Sigmoid colon (tissue), 7 donors: ENCODE data around the gene DZANK1. TPM values are rescaled to one million over a fixed set of nuclear protein-coding genes. Genes with fewer than 3 reads are reported as not detected.

Source experiments
- DNase-seq: peaks from one replicate; pipeline ENCODE4 v3.0.0-alpha.2; 2019
- H3K27ac ChIP-seq, 4 donors: fragments of 200-600 bp; sonication (generic); one replicate each; pipeline ENCODE4 v1.5.1; 2016 to 2019; ENCODE audit warnings: mild to moderate bottlenecking in 1 of 4
- H3K27me3 ChIP-seq, 3 donors: fragments of 200-600 bp; sonication (generic); one replicate each; pipeline ENCODE4 v1.5.1; 2019; ENCODE audit warnings: mild to moderate bottlenecking in 1 of 3
- H3K36me3 ChIP-seq, 4 donors: fragments of 200-600 bp; sonication (generic); one replicate each; pipeline ENCODE4 v1.5.1; 2016 to 2019
- H3K4me1 ChIP-seq, 4 donors: fragments of 200-600 bp; sonication (generic); one replicate each; pipeline ENCODE4 v1.5.1; 2017 to 2019
- H3K4me3 ChIP-seq, 4 donors: fragments of 200-600 bp; sonication (generic); one replicate each; pipeline ENCODE4 v1.5.1; 2017 to 2019; ENCODE audit warnings: mild to moderate bottlenecking in 2 of 4, moderate library complexity in 1 of 4
- H3K9me3 ChIP-seq, 4 donors: fragments of 200-600 bp in 3 of 4; sonication (generic) in 3 of 4; one replicate each; pipeline versions ENCODE4 v1.5.1 to v1.6.1; 2013 to 2019
- EP300 ChIP-seq, 4 donors: sonication (generic); formaldehyde crosslinking; IDR thresholded peaks; one replicate each; pipeline ENCODE4 v1.6.1; 2017; ENCODE audit warnings: antibody characterized with exemption in 4 of 4
- POLR2A ChIP-seq, 2 donors: fragments of 450-650 bp; IDR thresholded peaks; one replicate each; pipeline ENCODE4 v1.6.1; 2016; ENCODE audit warnings: antibody characterized with exemption in 2 of 2, mild to moderate bottlenecking in 2 of 2, moderate library complexity in 2 of 2
- POLR2AphosphoS5 ChIP-seq, 4 donors: sonication (generic); formaldehyde crosslinking; IDR thresholded peaks; one replicate each; pipeline ENCODE4 v1.6.1; 2017; ENCODE audit warnings: antibody characterized with exemption in 4 of 4
- WGBS, 2 donors: extraction: QIAGEN DNeasy Blood & Tissue Kit; methylation state at CpG; one replicate each; pipeline ENCODE4 v1.1.7; 2013; 5-methylcytosine and 5-hydroxymethylcytosine counted together
- intact Hi-C: fragments of 100-400 bp; cut with DNase I; formaldehyde crosslinking; loops from one replicate; pipeline ENCODE4 v1.15.1; 2023
- polyA plus RNA-seq, 3 donors: library from polyadenylated mRNA; stranded (reverse); fragments of 200-250 nt; gene quantifications; one replicate each; pipeline ENCODE4 v1.2.3, GENCODE V29; 2013
- total RNA-seq, 4 donors: library from RNA; depleted of rRNA; stranded (reverse); fragments of >200 nt; gene quantifications; one replicate each; pipeline ENCODE4 v1.1.0, GENCODE V29; 2016
- TF ChIP-seq, protein P1 (sequence below), 4 experiments: fragments of 450-650 bp in 3 of 4; fragments of 200-600 bp in 1 of 4; IDR thresholded peaks; one replicate each; pipeline ENCODE4 v1.5.1; 2016 to 2019; ENCODE audit warnings: antibody characterized with exemption in 4 of 4, mild to moderate bottlenecking in 3 of 4, moderate library complexity in 2 of 4
- donor health status: healthy with polysubstance abuse.
- donor health status: Bipolar disorder and iron deficiency.
- donor health status: healthy.

DZANK1 gene
- total and polyA plus RNA-seq, 7 donors: 0.69 to 4.2 (median 1.9) TPM

DNA sequence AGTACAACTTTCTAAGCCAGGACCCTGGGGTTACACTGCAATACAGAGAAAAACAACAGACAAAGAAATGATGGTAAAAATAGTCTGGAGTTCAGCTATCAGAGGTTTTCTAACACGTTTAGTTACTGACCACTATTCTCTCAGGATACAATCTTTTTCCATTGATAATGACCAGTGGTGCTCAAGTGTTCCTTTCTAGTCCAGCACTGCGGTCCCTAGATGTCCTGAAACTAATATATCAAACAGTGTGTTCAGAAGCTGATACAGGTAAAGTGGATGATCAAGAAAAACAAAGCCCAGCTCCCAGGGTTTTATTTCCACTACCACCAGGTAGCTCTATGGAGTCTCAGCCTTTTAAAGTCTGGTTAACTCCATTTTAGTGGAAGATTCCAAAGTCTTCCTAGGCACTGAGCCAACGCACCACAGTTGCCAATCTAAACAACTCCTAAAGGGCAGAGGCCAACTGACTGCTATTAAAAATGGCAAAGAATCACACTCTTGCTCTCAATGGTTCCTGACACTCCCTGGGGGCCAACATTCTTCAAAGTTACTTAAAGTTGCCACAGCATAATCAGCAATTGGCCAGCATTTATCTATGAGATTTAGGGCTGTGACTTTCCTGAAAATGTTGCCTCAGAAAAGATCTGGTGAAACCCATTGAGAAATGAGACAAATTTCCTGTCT, 38.2 kb downstream of the DZANK1 start:
- Histone ChIP-seq H3K36me3 (peaks cover 0 to 8% (median 0%) of the 10 kb centered on the region in 4 donors), H3K9me3 (no peaks in the 10 kb centered on the region), H3K4me1 (peaks cover 0 to 8% (median 0%) of the 10 kb centered on the region in 4 donors), H3K27ac (no peak overlapping the region), H3K27me3 (no peaks in the 10 kb centered on the region), H3K4me3 (no peak overlapping the region)
- DNase-seq: no peak
- intact Hi-C loops: no loop called here
- 22 to 70% methylated on average over 3 of the region's 3 CpGs for WGBS, 2 donors
- TF ChIP-seq POLR2AphosphoS5 (IDR thresholded peaks at IDR 0.05) (no peak), EP300 (IDR thresholded peaks at IDR 0.05) (no peak), POLR2A (IDR thresholded peaks at IDR 0.05) (no peak)
- TF ChIP-seq, protein P1, sequence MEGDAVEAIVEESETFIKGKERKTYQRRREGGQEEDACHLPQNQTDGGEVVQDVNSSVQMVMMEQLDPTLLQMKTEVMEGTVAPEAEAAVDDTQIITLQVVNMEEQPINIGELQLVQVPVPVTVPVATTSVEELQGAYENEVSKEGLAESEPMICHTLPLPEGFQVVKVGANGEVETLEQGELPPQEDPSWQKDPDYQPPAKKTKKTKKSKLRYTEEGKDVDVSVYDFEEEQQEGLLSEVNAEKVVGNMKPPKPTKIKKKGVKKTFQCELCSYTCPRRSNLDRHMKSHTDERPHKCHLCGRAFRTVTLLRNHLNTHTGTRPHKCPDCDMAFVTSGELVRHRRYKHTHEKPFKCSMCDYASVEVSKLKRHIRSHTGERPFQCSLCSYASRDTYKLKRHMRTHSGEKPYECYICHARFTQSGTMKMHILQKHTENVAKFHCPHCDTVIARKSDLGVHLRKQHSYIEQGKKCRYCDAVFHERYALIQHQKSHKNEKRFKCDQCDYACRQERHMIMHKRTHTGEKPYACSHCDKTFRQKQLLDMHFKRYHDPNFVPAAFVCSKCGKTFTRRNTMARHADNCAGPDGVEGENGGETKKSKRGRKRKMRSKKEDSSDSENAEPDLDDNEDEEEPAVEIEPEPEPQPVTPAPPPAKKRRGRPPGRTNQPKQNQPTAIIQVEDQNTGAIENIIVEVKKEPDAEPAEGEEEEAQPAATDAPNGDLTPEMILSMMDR (IDR thresholded peaks at IDR 0.05): no peak

DNA sequence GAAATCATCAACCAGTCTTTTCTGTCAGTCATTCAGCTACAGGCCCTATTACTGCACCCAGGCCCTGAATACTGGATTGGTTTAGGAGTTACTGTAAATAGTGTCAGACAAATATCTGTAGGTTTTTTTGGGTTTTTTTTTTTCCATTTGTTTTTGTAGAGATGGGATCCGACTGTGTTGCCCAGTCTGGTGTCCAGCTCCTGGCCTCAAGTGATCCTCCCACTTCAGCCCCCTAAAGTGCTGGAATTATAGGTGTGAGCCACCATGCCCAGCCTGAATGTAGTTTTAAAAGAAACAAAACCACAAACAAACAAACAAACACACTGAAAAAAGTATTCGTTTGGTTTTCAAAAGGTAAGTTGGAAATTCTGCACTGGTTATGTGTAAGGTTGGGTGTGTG, 39.6 kb downstream of the DZANK1 start:
- TF ChIP-seq POLR2A (IDR thresholded peaks at IDR 0.05): no peak
- TF ChIP-seq, protein P1 (IDR thresholded peaks at IDR 0.05): no peak
- TF ChIP-seq POLR2AphosphoS5 (IDR thresholded peaks at IDR 0.05): no peak
- no peak for TF ChIP-seq EP300 (IDR thresholded peaks at IDR 0.05)
- peaks cover 0 to 5% (median 0%) of the 10 kb centered on the region in 4 donors for H3K36me3 ChIP-seq
- no peak overlapping the region for H3K4me3 ChIP-seq
- no peak overlapping the region for H3K27ac ChIP-seq
- intact Hi-C loops: no loop called here
- DNase-seq: no peak
- 90 to 94% methylated on average over 2 of the region's 2 CpGs for WGBS, 2 donors
- H3K9me3 ChIP-seq: no peaks in the 10 kb centered on the region
- H3K4me1 ChIP-seq: peaks cover 0 to 8% (median 0%) of the 10 kb centered on the region in 4 donors
- H3K27me3 ChIP-seq: no peaks in the 10 kb centered on the region

DNA sequence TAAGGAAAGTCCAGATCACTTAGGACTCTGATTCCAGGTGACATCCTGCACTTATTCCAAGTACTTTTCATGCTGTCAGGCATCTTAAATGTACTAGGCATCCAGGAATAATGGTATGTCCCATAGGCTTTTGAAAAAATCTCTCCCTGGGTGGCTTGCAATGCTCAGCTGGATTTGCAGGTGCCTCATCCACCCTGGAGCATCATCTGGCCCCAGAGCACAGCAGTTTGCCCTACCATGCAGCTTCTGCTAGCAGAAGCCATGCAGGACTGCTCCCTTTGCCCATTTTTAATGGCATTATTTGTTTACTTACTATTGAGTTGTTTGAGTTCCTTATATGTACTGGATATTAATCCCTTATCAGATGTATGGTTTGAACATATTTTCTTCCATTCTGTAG, 45.2 kb downstream of the DZANK1 start:
- Histone ChIP-seq H3K27ac (no peak overlapping the region), H3K9me3 (no peaks in the 10 kb centered on the region), H3K4me3 (no peak overlapping the region), H3K4me1 (no peaks in the 10 kb centered on the region), H3K27me3 (no peaks in the 10 kb centered on the region), H3K36me3 (peaks cover 0 to 4% (median 0%) of the 10 kb centered on the region in 4 donors)
- no peak for DNase-seq
- TF ChIP-seq POLR2AphosphoS5 (IDR thresholded peaks at IDR 0.05) (no peak), POLR2A (IDR thresholded peaks at IDR 0.05) (no peak), EP300 (IDR thresholded peaks at IDR 0.05) (no peak)
- TF ChIP-seq, protein P1 (IDR thresholded peaks at IDR 0.05): no peak
- intact Hi-C loops: no loop called here

DNA sequence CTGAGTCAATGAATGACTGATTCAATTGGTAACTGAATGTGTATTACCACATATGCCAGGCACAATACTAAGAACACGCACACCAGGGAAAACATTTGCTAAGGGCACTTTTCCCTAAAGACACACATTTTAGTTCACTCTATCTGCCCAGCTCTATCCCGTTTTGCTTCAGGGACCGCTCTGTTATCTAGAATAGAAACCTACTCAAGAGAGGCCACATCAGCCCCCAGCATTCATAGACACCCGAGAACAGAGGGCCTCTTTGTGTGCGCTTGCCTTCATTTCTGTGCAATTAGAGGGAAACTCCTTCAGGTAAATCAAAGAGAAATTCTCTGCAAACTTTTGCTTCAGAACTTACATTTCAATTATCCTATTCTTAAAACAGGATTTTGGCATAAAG, 50.3 kb downstream of the DZANK1 start:
- no peak overlapping the region for H3K27ac ChIP-seq
- 90% methylated on average over 5 of the region's 5 CpGs for WGBS, 2 donors
- no peak overlapping the region for H3K4me3 ChIP-seq
- H3K36me3 ChIP-seq: no peaks in the 10 kb centered on the region
- intact Hi-C loops: no loop called here
- TF ChIP-seq POLR2AphosphoS5 (IDR thresholded peaks at IDR 0.05) (no peak), EP300 (IDR thresholded peaks at IDR 0.05) (no peak), POLR2A (IDR thresholded peaks at IDR 0.05) (no peak)
- TF ChIP-seq, protein P1 (IDR thresholded peaks at IDR 0.05): no peak
- H3K9me3 ChIP-seq: no peaks in the 10 kb centered on the region
- H3K27me3 ChIP-seq: no peaks in the 10 kb centered on the region
- H3K4me1 ChIP-seq: no peaks in the 10 kb centered on the region
- DNase-seq: no peak

DNA sequence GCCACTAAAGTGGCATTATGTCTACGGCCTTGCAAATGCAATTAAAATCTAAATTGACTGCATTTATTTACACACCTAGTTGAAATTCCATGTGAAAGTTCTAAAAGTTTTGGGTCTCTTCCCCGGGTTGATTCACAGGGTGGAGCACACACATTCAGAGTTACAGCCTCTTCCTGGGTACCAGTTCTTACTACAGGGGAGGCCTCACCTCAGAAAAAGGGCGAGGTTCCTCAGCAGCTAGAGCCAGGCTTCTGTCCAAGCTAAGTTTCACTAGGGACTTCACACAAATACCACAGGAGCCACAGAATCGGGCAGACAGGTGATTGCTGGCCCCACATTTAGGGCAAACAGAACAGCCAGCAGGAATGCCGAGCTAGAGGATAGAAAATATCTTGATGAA, 52.7 kb downstream of the DZANK1 start:
- H3K27ac ChIP-seq: no peak overlapping the region
- no peaks in the 10 kb centered on the region for H3K4me1 ChIP-seq
- TF ChIP-seq, protein P1 (IDR thresholded peaks at IDR 0.05): no peak
- TF ChIP-seq POLR2A (IDR thresholded peaks at IDR 0.05): no peak
- TF ChIP-seq POLR2AphosphoS5 (IDR thresholded peaks at IDR 0.05): no peak
- no peak for TF ChIP-seq EP300 (IDR thresholded peaks at IDR 0.05)
- H3K27me3 ChIP-seq: no peaks in the 10 kb centered on the region
- WGBS, 2 donors: 26 to 68% methylated on average over 5 of the region's 5 CpGs
- no peaks in the 10 kb centered on the region for H3K9me3 ChIP-seq
- intact Hi-C loops: no loop called here
- H3K4me3 ChIP-seq: no peak overlapping the region
- no peak for DNase-seq
- no peaks in the 10 kb centered on the region for H3K36me3 ChIP-seq
